K562 (cell line): ENCODE measurements around the gene ANKS1B. TPM values are rescaled to one million over a fixed set of nuclear protein-coding genes. Genes with fewer than 3 reads are reported as not detected.

ENCODE experiments used
- ATAC-seq: fragments of 200-7000 bp; cut with Tn5 transposase; 3 replicates; pipeline ENCODE4 v1.9.1; 2020; ENCODE audit warnings: moderate library complexity
- BruUV-seq: library from RNA; stranded (reverse); fragments of 400-500 nt; replicated peaks from 2 replicates; lab custom pipeline; 2021; lab: Mats Ljungman, UMichigan
- CTCF ChIA-PET: fragments of 300-600 bp; formaldehyde crosslinking; extraction: SDS; loops from one replicate; lab custom pipeline; 2021; ENCODE audit warnings: low intra/inter-chr PET ratio; lab: Yijun Ruan, JAX
- POLR2A ChIA-PET: fragments of 300-600, 350-650 bp; sonication (Branson Sonifier 250); formaldehyde crosslinking; extraction: SDS; loops from one replicate; lab custom pipeline; 2021; ENCODE audit warnings: antibody characterized with exemption, inconsistent platforms; lab: Yijun Ruan, JAX
- DNase-seq, 4 experiments: peaks; one replicate each; pipeline versions ENCODE4 v3.0.0 to v3.0.0-alpha.2; 2011 to 2018; ENCODE audit warnings: low spot score in 3 of 4, mixed read lengths in 3 of 4; ENCODE audit errors: extremely low read depth in 1 of 4
- FAIRE-seq: peaks from 2 replicates; lab custom pipeline; 2011; peaks lifted over from hg19 to GRCh38; lab: Jason Lieb, UNC
- H2AFZ ChIP-seq: 2 replicates; pipeline ENCODE4 v1.6.0; 2011; ENCODE audit warnings: low read depth, low read length, control low read depth, inconsistent platforms
- H3K27ac ChIP-seq: fragments of 200-600 bp; 3 replicates; pipeline ENCODE4 v1.8.0; 2011; ENCODE audit warnings: low read depth, mild to moderate bottlenecking, control low read depth, inconsistent platforms, low read length, moderate library complexity, mixed read lengths; ENCODE audit errors: extremely low read depth
- H3K27me3 ChIP-seq, 2 experiments: fragments of 300-600 bp in 1 of 2; 2 replicates in 1 of 2; 3 replicates in 1 of 2; pipeline versions ENCODE4 v1.6.0 to v1.8.0; 2011; ENCODE audit warnings: inconsistent platforms in 2 of 2, low read length in 2 of 2, mild to moderate bottlenecking in 1 of 2, mixed read lengths in 1 of 2, moderate library complexity in 1 of 2; ENCODE audit not compliant: control insufficient read depth in 2 of 2, insufficient read depth in 2 of 2
- H3K36me3 ChIP-seq: fragments of 300-600 bp; 3 replicates; pipeline ENCODE4 v1.8.0; 2011; ENCODE audit warnings: mild to moderate bottlenecking, low read length, inconsistent platforms; ENCODE audit not compliant: control insufficient read depth, insufficient read depth
- H3K4me1 ChIP-seq, 2 experiments: fragments of 200-600 bp in 1 of 2; replicated peaks in 1 of 2; 2 replicates in 1 of 2; 3 replicates in 1 of 2; pipeline versions ENCODE4 v1.5.1 to v1.8.0; 2011; ENCODE audit warnings: inconsistent platforms in 2 of 2, low read length in 2 of 2, mild to moderate bottlenecking in 1 of 2, mixed read lengths in 1 of 2, moderate library complexity in 1 of 2; ENCODE audit not compliant: control insufficient read depth in 2 of 2, insufficient read depth in 2 of 2
- H3K4me2 ChIP-seq: 2 replicates; pipeline ENCODE4 v1.6.1; 2011; ENCODE audit warnings: low read length, control low read depth, inconsistent platforms, mixed read lengths; ENCODE audit not compliant: insufficient read depth
- H3K4me3 ChIP-seq: fragments of 200-600 bp; sonication (generic), shearing (Covaris generic); 2 replicates; pipeline ENCODE4 v1.5.1; 2016; ENCODE audit warnings: control low read depth, inconsistent platforms
- H3K79me2 ChIP-seq: fragments of 200-600 bp; 3 replicates; pipeline ENCODE4 v1.8.0; 2011; ENCODE audit warnings: low read length, inconsistent platforms; ENCODE audit not compliant: control insufficient read depth, insufficient read depth
- H3K9ac ChIP-seq, 2 experiments: 2 replicates each; pipeline versions ENCODE4 v1.6.0 to v1.6.1; 2011; ENCODE audit warnings: low read depth in 2 of 2, low read length in 2 of 2, control low read depth in 1 of 2, inconsistent platforms in 1 of 2, mild to moderate bottlenecking in 1 of 2, mixed read lengths in 1 of 2; ENCODE audit not compliant: insufficient read depth in 1 of 2
- H3K9me1 ChIP-seq: one replicate; pipeline ENCODE4 v1.6.0; 2011; ENCODE audit warnings: inconsistent platforms, mild to moderate bottlenecking, low read length, moderate library complexity; ENCODE audit not compliant: control insufficient read depth, insufficient read depth
- H3K9me3 ChIP-seq: replicated peaks from 2 replicates; pipeline ENCODE4 v1.5.1; 2011; ENCODE audit warnings: low read depth, low read length, inconsistent platforms; ENCODE audit not compliant: control insufficient read depth, insufficient read depth
- H4K20me1 ChIP-seq: replicated peaks from 2 replicates; pipeline ENCODE4 v1.6.1; 2011; ENCODE audit warnings: low read length, inconsistent platforms, mixed read lengths; ENCODE audit not compliant: control insufficient read depth, insufficient read depth
- KAT7 ChIP-seq: sonication (generic); formaldehyde crosslinking; IDR thresholded peaks from 2 replicates; pipeline ENCODE4 v1.8.0; 2022; ENCODE audit warnings: missing genetic modification reagents, mild to moderate bottlenecking, borderline replicate concordance
- MECOM ChIP-seq: fragments of 250-450 bp; sonication (Bioruptor Pico); IDR thresholded peaks from 2 replicates; pipeline ENCODE4 v1.8.0; 2022; ENCODE audit warnings: inconsistent platforms
- POLR2AphosphoS2 ChIP-seq: IDR thresholded peaks from 2 replicates; pipeline ENCODE4 v1.6.1; 2012; ENCODE audit warnings: low read length, improper control_type of control experiment
- REST ChIP-seq, 2 experiments: fragments of 450-650 bp; formaldehyde crosslinking in 1 of 2; IDR thresholded peaks; 2 replicates each; pipeline versions ENCODE4 v1.4.0 to v1.6.1; 2014 to 2020; ENCODE audit warnings: mild to moderate bottlenecking in 2 of 2, borderline replicate concordance in 1 of 2, low read depth in 1 of 2
- SIN3B ChIP-seq: fragments of 450-650 bp; IDR thresholded peaks from 2 replicates; pipeline ENCODE4 v1.6.1; 2017; ENCODE audit warnings: low read depth, mild to moderate bottlenecking, moderate library complexity
- TEAD4 ChIP-seq, 2 experiments: sonication (generic) in 1 of 2; formaldehyde crosslinking in 1 of 2; IDR thresholded peaks; 2 replicates each; pipeline versions ENCODE4 v1.6.1 to v1.8.0; 2012 to 2022; ENCODE audit warnings: borderline replicate concordance in 1 of 2, inconsistent platforms in 1 of 2, low read length in 1 of 2, mild to moderate bottlenecking in 1 of 2, missing genetic modification reagents in 1 of 2
- ZBTB11 ChIP-seq, 3 experiments: fragments of 200-800 bp in 1 of 3; fragments of 250-450 bp in 1 of 3; fragments of 450-650 bp in 1 of 3; sonication (Bioruptor Pico) in 1 of 3; sonication (Bioruptor generic) in 1 of 3; formaldehyde crosslinking in 1 of 3; IDR thresholded peaks; 2 replicates each; pipeline versions ENCODE4 v1.6.1 to v1.8.0; 2016 to 2022; ENCODE audit warnings: mild to moderate bottlenecking in 2 of 3, missing genetic modification characterization in 2 of 3, missing compliant biosample characterization in 1 of 3, moderate library complexity in 1 of 3
- ZFPM2 ChIP-seq: fragments of 250-450 bp; sonication (Bioruptor Pico); IDR thresholded peaks from 2 replicates; pipeline ENCODE4 v1.5.1; 2022; ENCODE audit warnings: mild to moderate bottlenecking
- ZNF408 ChIP-seq: fragments of 250-450 bp; sonication (Bioruptor Pico); IDR thresholded peaks from 2 replicates; pipeline ENCODE4 v1.4.0; 2020; ENCODE audit warnings: low read depth, mild to moderate bottlenecking, moderate library complexity
- WGBS: fragments of 100-300 bp; shearing (Covaris generic); methylation state at CpG from one replicate; pipeline ENCODE4 v1.1.6; 2016; ENCODE audit warnings: low coverage, mixed read lengths; ENCODE audit not compliant: insufficient coverage; ENCODE audit errors: missing lambda C conversion rate; 5-methylcytosine and 5-hydroxymethylcytosine counted together
- in situ Hi-C: fragments of 300-500 bp; cut with MboI; formaldehyde crosslinking; loops from 4 replicates; pipeline ENCODE4 v1.15.0; 2018; ENCODE audit warnings: inconsistent platforms, mixed read lengths
- intact Hi-C: fragments of 100-400 bp; cut with micrococcal nuclease; formaldehyde crosslinking; loops from 2 replicates; pipeline ENCODE4 v1.14.2; 2022
- polyA plus RNA-seq, 8 experiments: library from polyadenylated mRNA; depleted of rRNA in 4 of 8; stranded (reverse) in 5 of 8; unstranded in 3 of 8; fragments of >200 nt; fragmentation: Nextera tagmentation in 2 of 8; fragmentation: Illumina TruSeq in 1 of 8; extraction: Ambion mirVana in 2 of 8; extraction: Trizol in 1 of 8; gene quantifications; 2 replicates each; pipeline versions ENCODE4 v1.2.1 to v1.2.3, GENCODE V29; 2011 to 2014; ENCODE audit warnings: inconsistent platforms in 1 of 8, missing spikeins in 1 of 8
- total RNA-seq, 7 experiments: library from RNA; depleted of rRNA in 6 of 7; stranded (reverse); fragments of >200 nt in 6 of 7; fragmentation: Illumina TruSeq in 2 of 7; extraction: Trizol in 2 of 7; gene quantifications; 2 replicates each; pipeline versions ENCODE4 v1.2.1 to v1.2.3, GENCODE V29; 2011 to 2021; ENCODE audit warnings: low replicate concordance in 1 of 7

The ANKS1B gene
- total and polyA plus RNA-seq, 9 of the 15 experiments (the other 6 are each of a cell fraction or from before 2014, with no cell fraction given): 0.04 to 0.47 (median 0.28) TPM; not detected in 4

- Histone ChIP-seq H3K27ac (no peak overlapping the region), H3K4me1 (no peaks in the 10 kb centered on the region), H3K9me1 (no peaks in the 10 kb centered on the region), H4K20me1 (no peaks in the 10 kb centered on the region), H3K27me3 (no peaks in the 10 kb centered on the region), H3K36me3 (no peaks in the 10 kb centered on the region), H3K9me3 (peaks cover 1% of the 10 kb centered on the region; the same call in 1 of the 2 replicates), H3K4me3 (no peak overlapping the region), H3K79me2 (no peaks in the 10 kb centered on the region), H2AFZ (no peak overlapping the region), H3K4me2 (no peak overlapping the region), H3K9ac (no peak overlapping the region)
- POLR2A ChIA-PET: no interaction called here
- WGBS: 0% methylated on average over 7 of the region's 7 CpGs
- no TSS peak for BruUV-seq
- CTCF ChIA-PET: no interaction called here
- in situ Hi-C loops: no loop called here
- FAIRE-seq (no peak), DNase-seq (no peak), ATAC-seq (no peak)
- intact Hi-C loops: no loop called here
- TF ChIP-seq ZBTB11 (CRISPR knock-in tag; IDR thresholded peaks at IDR 0.05) (no peak), ZNF408 (no peak), REST (IDR thresholded peaks at IDR 0.05; ENCODE audit: borderline replicate concordance) (no peak), REST (CRISPR knock-in tag; IDR thresholded peaks at IDR 0.05; ENCODE audit: low read depth) (no peak), POLR2AphosphoS2 (no peak), SIN3B (no peak), MECOM (CRISPR knock-in tag) (no peak), ZFPM2 (CRISPR knock-in tag) (no peak), TEAD4 (IDR thresholded peaks at IDR 0.05; ENCODE audit: low read length) (no peak), TEAD4 (CRISPR knock-in tag; IDR thresholded peaks at IDR 0.05; ENCODE audit: borderline replicate concordance) (no peak), KAT7 (CRISPR knock-in tag) (no peak)
Observed at GRCh38 chr12:99609455-99610181, 375.1 kb downstream of the ANKS1B start.
